Testis (tissue), 3 donors: ENCODE data around the gene ARHGAP23. TPM values are rescaled to one million over a fixed set of nuclear protein-coding genes. Genes with fewer than 3 reads are reported as not detected.

ENCODE experiments used
- DNase-seq: peaks from one replicate; pipeline ENCODE4 v3.0.0-alpha.2; 2019
- H3K27ac ChIP-seq, 2 donors: fragments of 200-600 bp; sonication (generic); one replicate each; pipeline ENCODE4 v1.5.1; 2019
- H3K27me3 ChIP-seq: fragments of 200-600 bp; sonication (generic); one replicate; pipeline ENCODE4 v1.5.1; 2019
- H3K36me3 ChIP-seq: fragments of 200-600 bp; sonication (generic); one replicate; pipeline ENCODE4 v1.5.1; 2017; ENCODE audit warnings: low read depth; ENCODE audit errors: missing control alignments
- H3K4me1 ChIP-seq: fragments of 200-600 bp; sonication (generic); one replicate; pipeline ENCODE4 v1.5.1; 2019
- H3K4me3 ChIP-seq, 2 donors: fragments of 200-600 bp; sonication (generic); one replicate each; pipeline ENCODE4 v1.5.1; 2017 to 2019
- H3K9me3 ChIP-seq: fragments of 200-600 bp; sonication (generic); one replicate; pipeline ENCODE4 v1.5.1; 2017
- POLR2A ChIP-seq: fragments of 450-650 bp; IDR thresholded peaks from one replicate; pipeline ENCODE4 v1.6.1; 2017; ENCODE audit warnings: antibody characterized with exemption, mild to moderate bottlenecking, moderate library complexity
- WGBS, 2 donors: methylation state at CpG; one replicate each; pipeline ENCODE4 v1.1.5; 2018; 5-methylcytosine and 5-hydroxymethylcytosine counted together
- intact Hi-C: fragments of 100-400 bp; cut with DNase I; formaldehyde crosslinking; loops from one replicate; pipeline ENCODE4 v1.15.1; 2023; ENCODE audit warnings: low total_unique reads
- polyA plus RNA-seq: library from polyadenylated mRNA; stranded (reverse); fragments of 350-450 nt; fragmentation: Illumina TruSeq; extraction: RNeasy Lipid Tissue Mini Kit (QIAGEN cat#74804); gene quantifications from one replicate; pipeline ENCODE4 v1.2.3, GENCODE V29; 2014; ENCODE audit warnings: low read depth, low replicate concordance; ENCODE audit not compliant: insufficient read depth
- total RNA-seq, 2 donors: library from RNA; depleted of rRNA; stranded (reverse); fragments of >200 nt; gene quantifications; one replicate each; pipeline ENCODE4 v1.2.3, GENCODE V29; 2016
- TF ChIP-seq, protein P1 (sequence below), 3 experiments: fragments of 450-650 bp in 2 of 3; fragments of 200-600 bp in 1 of 3; sonication (generic) in 1 of 3; IDR thresholded peaks; one replicate each; pipeline ENCODE4 v1.5.1; 2016 to 2019; ENCODE audit warnings: antibody characterized with exemption in 3 of 3, mild to moderate bottlenecking in 2 of 3, moderate library complexity in 1 of 3

Gene ARHGAP23
- total and polyA plus RNA-seq, 3 donors from 2014 or later, result 78.0 to 235 (median 146) TPM

DNA sequence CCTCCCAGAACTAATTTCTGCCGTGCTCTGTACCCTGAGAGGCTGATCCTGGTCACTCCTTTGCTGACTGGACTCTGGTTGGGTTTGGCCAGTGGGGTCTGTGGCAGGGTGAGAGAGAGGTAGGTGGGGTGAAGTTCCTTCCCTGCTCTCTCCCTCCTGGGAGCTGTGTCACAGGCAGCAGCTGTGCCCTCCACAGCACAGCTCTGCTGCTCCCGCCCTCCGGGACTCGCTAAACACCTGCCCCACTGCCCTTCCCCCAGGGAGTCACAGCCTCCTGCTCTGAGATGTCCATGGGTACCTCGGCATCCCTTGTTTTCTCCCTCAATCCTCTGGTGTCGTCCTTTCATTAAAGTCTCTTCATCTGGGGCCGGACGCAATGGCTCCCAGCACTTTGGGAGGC is 111.1 kb downstream of the ARHGAP23 start:
- Histone ChIP-seq H3K4me3 (no peak overlapping the region), H3K9me3 (no peaks in the 10 kb centered on the region), H3K27ac (no peak overlapping the region), H3K27me3 (no peaks in the 10 kb centered on the region), H3K36me3 (no peaks in the 10 kb centered on the region), H3K4me1 (no peaks in the 10 kb centered on the region)
- no peak for DNase-seq
- TF ChIP-seq POLR2A, result no peak
- TF ChIP-seq, protein P1, sequence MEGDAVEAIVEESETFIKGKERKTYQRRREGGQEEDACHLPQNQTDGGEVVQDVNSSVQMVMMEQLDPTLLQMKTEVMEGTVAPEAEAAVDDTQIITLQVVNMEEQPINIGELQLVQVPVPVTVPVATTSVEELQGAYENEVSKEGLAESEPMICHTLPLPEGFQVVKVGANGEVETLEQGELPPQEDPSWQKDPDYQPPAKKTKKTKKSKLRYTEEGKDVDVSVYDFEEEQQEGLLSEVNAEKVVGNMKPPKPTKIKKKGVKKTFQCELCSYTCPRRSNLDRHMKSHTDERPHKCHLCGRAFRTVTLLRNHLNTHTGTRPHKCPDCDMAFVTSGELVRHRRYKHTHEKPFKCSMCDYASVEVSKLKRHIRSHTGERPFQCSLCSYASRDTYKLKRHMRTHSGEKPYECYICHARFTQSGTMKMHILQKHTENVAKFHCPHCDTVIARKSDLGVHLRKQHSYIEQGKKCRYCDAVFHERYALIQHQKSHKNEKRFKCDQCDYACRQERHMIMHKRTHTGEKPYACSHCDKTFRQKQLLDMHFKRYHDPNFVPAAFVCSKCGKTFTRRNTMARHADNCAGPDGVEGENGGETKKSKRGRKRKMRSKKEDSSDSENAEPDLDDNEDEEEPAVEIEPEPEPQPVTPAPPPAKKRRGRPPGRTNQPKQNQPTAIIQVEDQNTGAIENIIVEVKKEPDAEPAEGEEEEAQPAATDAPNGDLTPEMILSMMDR (IDR thresholded peaks at IDR 0.05), result no peak
- intact Hi-C loops, result no loop called here
- 91 to 93% methylated on average over 7 to 8 of the region's 8 CpGs for WGBS, 2 donors

DNA sequence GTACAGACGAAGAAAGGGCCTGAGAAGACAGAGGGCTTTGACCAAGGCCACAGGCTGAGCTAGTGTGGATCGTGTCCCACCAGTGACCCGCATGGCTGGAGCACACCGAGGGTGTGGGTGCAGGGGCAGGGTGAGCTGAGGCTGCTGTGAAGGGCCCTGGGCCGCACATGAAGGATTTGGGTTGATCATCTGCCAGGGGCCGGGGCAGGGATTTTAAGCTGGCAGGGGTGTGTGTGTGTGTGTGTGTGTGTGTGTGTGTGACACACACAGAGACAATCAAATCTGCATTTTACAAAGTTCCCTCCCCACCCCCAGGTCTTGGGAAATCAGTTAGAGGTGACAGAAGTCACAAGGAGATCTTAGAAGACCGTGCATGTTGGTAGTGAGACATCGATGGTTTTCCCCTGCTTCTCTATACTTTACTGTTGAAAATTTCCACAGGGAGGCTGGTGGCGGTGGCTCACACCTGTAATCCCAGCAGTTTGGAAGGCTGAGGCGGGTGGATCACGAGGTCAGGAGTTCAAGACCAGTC is 112.3 kb downstream of the ARHGAP23 start:
- intact Hi-C loops, result no loop called here
- Histone ChIP-seq H3K9me3 (no peaks in the 10 kb centered on the region), H3K4me1 (no peaks in the 10 kb centered on the region), H3K27me3 (no peaks in the 10 kb centered on the region), H3K4me3 (no peak overlapping the region), H3K27ac (no peak overlapping the region), H3K36me3 (no peaks in the 10 kb centered on the region)
- TF ChIP-seq, protein P1 (IDR thresholded peaks at IDR 0.05), result no peak
- TF ChIP-seq POLR2A, result no peak
- DNase-seq, result no peak
- WGBS, 2 donors, result 89% methylated on average over 11 of the region's 11 CpGs

DNA sequence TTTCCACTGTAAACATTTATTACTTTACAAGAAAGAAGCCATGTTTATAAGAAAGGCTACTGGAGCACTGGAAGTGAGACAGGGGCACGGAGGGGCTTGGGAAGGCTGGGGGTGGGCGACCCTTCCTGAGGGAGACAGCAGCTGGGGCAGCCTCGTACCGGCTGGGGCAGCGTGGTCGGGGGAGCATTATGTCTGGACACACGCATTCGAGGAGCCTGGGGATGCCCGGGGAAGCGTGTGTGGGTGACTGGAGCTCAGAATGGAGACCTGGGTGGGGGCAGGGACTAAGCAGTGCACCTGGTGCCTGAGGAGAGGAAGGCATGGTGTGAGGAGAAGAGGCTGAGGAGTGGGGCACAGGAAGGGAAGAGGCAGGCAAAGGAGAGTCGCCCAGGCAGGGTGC is 113.0 kb downstream of the ARHGAP23 start:
- WGBS, 2 donors, result 86 to 91% methylated on average over 11 of the region's 11 CpGs

DNA sequence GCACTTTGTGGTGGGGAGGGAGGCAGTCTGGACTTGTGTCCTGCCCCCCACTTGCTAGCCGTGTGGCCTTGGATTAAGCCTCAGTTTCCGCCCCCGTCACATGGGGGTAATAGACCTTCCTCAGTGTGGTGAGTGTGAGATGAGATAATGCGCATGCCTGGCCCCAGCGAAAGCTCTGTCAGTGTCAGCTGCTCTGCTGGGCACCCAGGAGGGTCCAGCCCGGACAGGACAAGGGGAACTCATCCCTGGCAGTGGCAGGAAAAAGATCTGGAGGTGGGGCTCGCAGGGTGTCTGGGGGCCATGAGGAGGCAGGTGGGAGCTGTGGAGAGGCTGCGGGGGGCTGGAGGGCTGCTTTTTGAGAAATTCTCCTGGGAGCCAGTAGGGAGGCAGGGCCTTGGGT is 114.0 kb downstream of the ARHGAP23 start:
- Histone ChIP-seq H3K4me3 (no peak overlapping the region), H3K27ac (no peak overlapping the region), H3K36me3 (no peaks in the 10 kb centered on the region), H3K27me3 (no peaks in the 10 kb centered on the region), H3K9me3 (no peaks in the 10 kb centered on the region), H3K4me1 (no peaks in the 10 kb centered on the region)
- intact Hi-C loops, result no loop called here
- TF ChIP-seq POLR2A, result no peak
- TF ChIP-seq, protein P1 (IDR thresholded peaks at IDR 0.05), result no peak
- 88 to 89% methylated on average over 5 to 8 of the region's 8 CpGs for WGBS, 2 donors
- DNase-seq, result no peak

More for the DNA sequence above, 113.0 kb downstream of the ARHGAP23 start:
- Histone ChIP-seq H3K27me3 (no peaks in the 10 kb centered on the region), H3K9me3 (no peaks in the 10 kb centered on the region), H3K36me3 (no peaks in the 10 kb centered on the region), H3K4me1 (no peaks in the 10 kb centered on the region), H3K4me3 (no peak overlapping the region), H3K27ac (no peak overlapping the region)
- intact Hi-C loops, result no loop called here
- TF ChIP-seq, protein P1 (IDR thresholded peaks at IDR 0.05), result no peak
- no peak for TF ChIP-seq POLR2A
- DNase-seq, result no peak
